Measurements from ENCODE around the gene PPP6R2.
"Not testable (repeated sequence)": the region's sequence is repeated elsewhere in the genome, so short reads cannot be mapped to it uniquely, and the experiment has no call there.

GRCh38 chr22:50363803-50364194, 20.7 kb downstream of the PPP6R2 start:
- not testable (repeated sequence) for TF ChIP-seq ZNF544 (tag by site-specific recombination; IDR thresholded peaks at IDR 0.05); WT1 (tag by site-specific recombination; IDR thresholded peaks at IDR 0.05); BCL11A (tag by site-specific recombination; IDR thresholded peaks at IDR 0.05; ENCODE audit: low read depth); ZFHX2 (tag by site-specific recombination; conservative IDR thresholded peaks at IDR 0.05); ZNF311 (tag by site-specific recombination; IDR thresholded peaks at IDR 0.05; ENCODE audit: borderline replicate concordance); ZNF423 (tag by site-specific recombination; IDR thresholded peaks at IDR 0.05)
- TF ChIP-seq, protein P1, sequence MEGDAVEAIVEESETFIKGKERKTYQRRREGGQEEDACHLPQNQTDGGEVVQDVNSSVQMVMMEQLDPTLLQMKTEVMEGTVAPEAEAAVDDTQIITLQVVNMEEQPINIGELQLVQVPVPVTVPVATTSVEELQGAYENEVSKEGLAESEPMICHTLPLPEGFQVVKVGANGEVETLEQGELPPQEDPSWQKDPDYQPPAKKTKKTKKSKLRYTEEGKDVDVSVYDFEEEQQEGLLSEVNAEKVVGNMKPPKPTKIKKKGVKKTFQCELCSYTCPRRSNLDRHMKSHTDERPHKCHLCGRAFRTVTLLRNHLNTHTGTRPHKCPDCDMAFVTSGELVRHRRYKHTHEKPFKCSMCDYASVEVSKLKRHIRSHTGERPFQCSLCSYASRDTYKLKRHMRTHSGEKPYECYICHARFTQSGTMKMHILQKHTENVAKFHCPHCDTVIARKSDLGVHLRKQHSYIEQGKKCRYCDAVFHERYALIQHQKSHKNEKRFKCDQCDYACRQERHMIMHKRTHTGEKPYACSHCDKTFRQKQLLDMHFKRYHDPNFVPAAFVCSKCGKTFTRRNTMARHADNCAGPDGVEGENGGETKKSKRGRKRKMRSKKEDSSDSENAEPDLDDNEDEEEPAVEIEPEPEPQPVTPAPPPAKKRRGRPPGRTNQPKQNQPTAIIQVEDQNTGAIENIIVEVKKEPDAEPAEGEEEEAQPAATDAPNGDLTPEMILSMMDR (tag by site-specific recombination; IDR thresholded peaks at IDR 0.05): not testable (repeated sequence)
- TF ChIP-seq, protein P2, sequence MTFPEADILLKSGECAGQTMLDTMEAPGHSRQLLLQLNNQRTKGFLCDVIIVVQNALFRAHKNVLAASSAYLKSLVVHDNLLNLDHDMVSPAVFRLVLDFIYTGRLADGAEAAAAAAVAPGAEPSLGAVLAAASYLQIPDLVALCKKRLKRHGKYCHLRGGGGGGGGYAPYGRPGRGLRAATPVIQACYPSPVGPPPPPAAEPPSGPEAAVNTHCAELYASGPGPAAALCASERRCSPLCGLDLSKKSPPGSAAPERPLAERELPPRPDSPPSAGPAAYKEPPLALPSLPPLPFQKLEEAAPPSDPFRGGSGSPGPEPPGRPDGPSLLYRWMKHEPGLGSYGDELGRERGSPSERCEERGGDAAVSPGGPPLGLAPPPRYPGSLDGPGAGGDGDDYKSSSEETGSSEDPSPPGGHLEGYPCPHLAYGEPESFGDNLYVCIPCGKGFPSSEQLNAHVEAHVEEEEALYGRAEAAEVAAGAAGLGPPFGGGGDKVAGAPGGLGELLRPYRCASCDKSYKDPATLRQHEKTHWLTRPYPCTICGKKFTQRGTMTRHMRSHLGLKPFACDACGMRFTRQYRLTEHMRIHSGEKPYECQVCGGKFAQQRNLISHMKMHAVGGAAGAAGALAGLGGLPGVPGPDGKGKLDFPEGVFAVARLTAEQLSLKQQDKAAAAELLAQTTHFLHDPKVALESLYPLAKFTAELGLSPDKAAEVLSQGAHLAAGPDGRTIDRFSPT (tag by site-specific recombination; IDR thresholded peaks at IDR 0.05): not testable (repeated sequence)
